Smooth muscle cell (in vitro differentiated cells): ENCODE data around the gene BBOX1. TPM values are rescaled to one million over a fixed set of nuclear protein-coding genes. Genes with fewer than 3 reads are reported as not detected.

Source experiments
- DNase-seq: peaks from one replicate; lab custom pipeline; 2025; ENCODE audit not compliant: unreplicated experiment; lab: John Stamatoyannopoulos, UW
- H2AFZ ChIP-seq: fragments of 200-600 bp; sonication (generic); 2 replicates; pipeline ENCODE4 v1.6.0; 2016; ENCODE audit warnings: antibody characterized with exemption, low read depth, mild to moderate bottlenecking
- H3F3A ChIP-seq: fragments of 200-600 bp; sonication (generic); 2 replicates; pipeline ENCODE4 v1.6.0; 2017; ENCODE audit warnings: antibody characterized with exemption, low read depth
- H3K27ac ChIP-seq: fragments of 200-600 bp; sonication (generic); 2 replicates; pipeline ENCODE4 v1.5.1; 2016; ENCODE audit warnings: low read depth, mild to moderate bottlenecking
- H3K27me3 ChIP-seq: fragments of 200-600 bp; sonication (generic); 2 replicates; pipeline ENCODE4 v1.6.1; 2016; ENCODE audit warnings: low read depth, mild to moderate bottlenecking
- H3K36me3 ChIP-seq: fragments of 200-600 bp; sonication (generic); 2 replicates; pipeline ENCODE4 v1.5.1; 2016; ENCODE audit warnings: low read depth
- H3K4me1 ChIP-seq: fragments of 200-600 bp; sonication (generic); 2 replicates; pipeline ENCODE4 v1.5.1; 2016; ENCODE audit warnings: low read depth
- H3K4me2 ChIP-seq: fragments of 200-600 bp; sonication (generic); 2 replicates; pipeline ENCODE4 v1.6.0; 2016; ENCODE audit warnings: mild to moderate bottlenecking
- H3K4me3 ChIP-seq: fragments of 200-600 bp; sonication (generic); 2 replicates; pipeline ENCODE4 v1.5.1; 2016; ENCODE audit warnings: mild to moderate bottlenecking
- H3K79me2 ChIP-seq: fragments of 200-600 bp; sonication (generic); 2 replicates; pipeline ENCODE4 v1.6.0; 2016; ENCODE audit warnings: low read depth, mild to moderate bottlenecking
- H3K9ac ChIP-seq: fragments of 200-600 bp; sonication (generic); 2 replicates; pipeline ENCODE4 v1.6.0; 2016; ENCODE audit warnings: low read depth
- H3K9me3 ChIP-seq: fragments of 200-600 bp; sonication (generic); replicated peaks from 2 replicates; pipeline ENCODE4 v1.5.1; 2016; ENCODE audit warnings: low read depth
- H4K20me1 ChIP-seq: fragments of 200-600 bp; sonication (generic); 2 replicates; pipeline ENCODE4 v1.6.0; 2016; ENCODE audit warnings: low read depth
- whole genome bisulfite sequencing: methylation state at CpG from one replicate; pipeline ENCODE4 v1.1.7; 2016; ENCODE audit warnings: low lambda C conversion rate; 5-methylcytosine and 5-hydroxymethylcytosine counted together
- polyA plus RNA-seq: library from polyadenylated mRNA; unstranded; fragments of >200 nt; fragmentation: Nextera tagmentation; extraction: Ambion mirVana; gene quantifications from 2 replicates; pipeline ENCODE4 v1.2.1, GENCODE V29; 2016
- total RNA-seq: library from RNA; depleted of rRNA; stranded (reverse); fragments of >200 nt; gene quantifications from 2 replicates; pipeline ENCODE4 v1.2.3, GENCODE V29; 2014
- TF ChIP-seq, protein P1 (sequence below): fragments of 200-600 bp; sonication (generic); IDR thresholded peaks from 2 replicates; pipeline ENCODE4 v1.5.1; 2017; ENCODE audit warnings: borderline replicate concordance, mild to moderate bottlenecking, antibody characterized with exemption; ENCODE audit not compliant: insufficient read depth, poor library complexity, severe bottlenecking

BBOX1 gene
- total and polyA plus RNA-seq, 2 experiments from 2014 or later: 0.22 to 0.67 TPM

DNA sequence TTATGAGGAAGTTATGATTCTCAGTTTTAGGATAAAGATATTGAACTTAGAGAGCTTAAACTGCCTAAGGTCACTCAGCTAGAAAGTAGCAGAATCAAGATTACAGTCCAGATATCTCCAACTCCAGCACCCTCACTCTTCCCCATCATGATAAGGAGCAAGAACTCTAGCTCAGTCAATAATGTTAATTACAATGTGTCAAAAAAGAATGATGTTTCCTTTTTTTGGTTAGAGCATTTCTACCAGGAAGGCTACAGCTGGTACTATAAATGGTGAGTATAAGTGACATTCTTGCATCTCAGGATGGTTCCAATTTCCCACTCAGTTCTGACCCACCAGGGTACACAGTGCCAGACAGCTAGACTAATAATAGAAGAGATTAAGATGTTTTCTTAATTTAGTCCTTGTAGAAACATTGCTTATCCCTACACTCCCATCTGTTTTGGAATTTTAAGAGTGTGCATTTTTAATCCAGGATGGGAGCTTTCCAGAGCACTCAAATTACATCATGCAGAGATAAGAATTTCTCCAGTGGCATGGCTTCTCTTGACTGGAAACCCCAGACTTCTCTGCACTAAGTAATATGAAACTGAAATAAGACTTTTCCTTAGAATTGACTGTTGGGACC is 21.6 kb upstream of the BBOX1 start:
- peaks cover under 1% of the 10 kb centered on the region for H3F3A ChIP-seq
- TF ChIP-seq, protein P1, sequence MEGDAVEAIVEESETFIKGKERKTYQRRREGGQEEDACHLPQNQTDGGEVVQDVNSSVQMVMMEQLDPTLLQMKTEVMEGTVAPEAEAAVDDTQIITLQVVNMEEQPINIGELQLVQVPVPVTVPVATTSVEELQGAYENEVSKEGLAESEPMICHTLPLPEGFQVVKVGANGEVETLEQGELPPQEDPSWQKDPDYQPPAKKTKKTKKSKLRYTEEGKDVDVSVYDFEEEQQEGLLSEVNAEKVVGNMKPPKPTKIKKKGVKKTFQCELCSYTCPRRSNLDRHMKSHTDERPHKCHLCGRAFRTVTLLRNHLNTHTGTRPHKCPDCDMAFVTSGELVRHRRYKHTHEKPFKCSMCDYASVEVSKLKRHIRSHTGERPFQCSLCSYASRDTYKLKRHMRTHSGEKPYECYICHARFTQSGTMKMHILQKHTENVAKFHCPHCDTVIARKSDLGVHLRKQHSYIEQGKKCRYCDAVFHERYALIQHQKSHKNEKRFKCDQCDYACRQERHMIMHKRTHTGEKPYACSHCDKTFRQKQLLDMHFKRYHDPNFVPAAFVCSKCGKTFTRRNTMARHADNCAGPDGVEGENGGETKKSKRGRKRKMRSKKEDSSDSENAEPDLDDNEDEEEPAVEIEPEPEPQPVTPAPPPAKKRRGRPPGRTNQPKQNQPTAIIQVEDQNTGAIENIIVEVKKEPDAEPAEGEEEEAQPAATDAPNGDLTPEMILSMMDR: no peak
- no peak overlapping the region for H3K4me3 ChIP-seq
- DNase-seq: no peak
- no peaks in the 10 kb centered on the region for H3K9me3 ChIP-seq
- H4K20me1 ChIP-seq: no peaks in the 10 kb centered on the region
- H3K79me2 ChIP-seq: no peaks in the 10 kb centered on the region
- no peaks in the 10 kb centered on the region for H3K27me3 ChIP-seq
- H3K27ac ChIP-seq: no peak overlapping the region
- no peak overlapping the region for H3K9ac ChIP-seq
- peaks cover 10% of the 10 kb centered on the region for H3K4me1 ChIP-seq
- H2AFZ ChIP-seq: no peak overlapping the region
- no peaks in the 10 kb centered on the region for H3K36me3 ChIP-seq
- H3K4me2 ChIP-seq: peak overlapping the region; percentile 41

GRCh38 chr11:27020751-27021150 is 19.9 kb upstream of the BBOX1 start:
- H3K4me1 ChIP-seq: peaks cover 6% of the 10 kb centered on the region
- no peak overlapping the region for H3K4me2 ChIP-seq
- no peak overlapping the region for H3K9ac ChIP-seq
- 86% methylated on average over 2 of the region's 2 CpGs for WGBS
- no peaks in the 10 kb centered on the region for H3F3A ChIP-seq
- no peak overlapping the region for H3K4me3 ChIP-seq
- TF ChIP-seq, protein P1: no peak
- H3K9me3 ChIP-seq: no peaks in the 10 kb centered on the region
- no peaks in the 10 kb centered on the region for H3K27me3 ChIP-seq
- no peaks in the 10 kb centered on the region for H3K36me3 ChIP-seq
- H4K20me1 ChIP-seq: no peaks in the 10 kb centered on the region
- no peak overlapping the region for H3K27ac ChIP-seq
- H2AFZ ChIP-seq: no peak overlapping the region
- no peaks in the 10 kb centered on the region for H3K79me2 ChIP-seq
- DNase-seq: no peak

- WGBS: 69% methylated on average over 1 of the region's 1 CpG
- H3K27ac ChIP-seq: no peak overlapping the region
- no peaks in the 10 kb centered on the region for H3K4me1 ChIP-seq
- no peaks in the 10 kb centered on the region for H3K36me3 ChIP-seq
- H4K20me1 ChIP-seq: no peaks in the 10 kb centered on the region
- no peaks in the 10 kb centered on the region for H3K9me3 ChIP-seq
- H3K79me2 ChIP-seq: no peaks in the 10 kb centered on the region
- no peak for DNase-seq
- no peaks in the 10 kb centered on the region for H3K27me3 ChIP-seq
- no peak overlapping the region for H3K4me2 ChIP-seq
- no peaks in the 10 kb centered on the region for H3F3A ChIP-seq
- TF ChIP-seq, protein P1: no peak
- H3K9ac ChIP-seq: no peak overlapping the region
- H2AFZ ChIP-seq: no peak overlapping the region
- H3K4me3 ChIP-seq: no peak overlapping the region
Measured at GRCh38 chr11:27022659-27023251, 17.9 kb upstream of the BBOX1 start.

DNA sequence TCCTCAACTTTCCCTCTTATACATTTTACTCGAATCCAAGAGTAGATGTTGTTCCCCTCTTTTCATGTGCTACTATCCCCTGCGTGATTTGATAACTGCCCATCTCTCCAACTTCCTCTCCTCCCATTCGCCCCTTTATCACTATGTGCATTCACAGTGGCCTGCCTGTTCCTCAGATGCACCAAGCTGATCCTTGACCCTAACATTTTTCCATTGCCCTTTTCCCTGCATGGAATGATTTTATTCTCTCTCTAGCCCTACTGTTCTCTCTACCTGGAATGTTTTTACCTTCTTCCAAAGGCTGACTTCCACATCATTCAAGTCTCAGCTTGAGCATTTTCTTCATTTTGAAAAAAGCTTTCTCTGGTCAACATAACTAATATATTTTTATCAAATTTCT is 15.8 kb upstream of the BBOX1 start:
- Histone ChIP-seq H3K4me2 (no peak overlapping the region), H3K9me3 (no peaks in the 10 kb centered on the region), H3K79me2 (no peaks in the 10 kb centered on the region), H3K4me1 (no peaks in the 10 kb centered on the region), H3K27ac (no peak overlapping the region), H3K27me3 (no peaks in the 10 kb centered on the region), H2AFZ (no peak overlapping the region), H4K20me1 (no peaks in the 10 kb centered on the region), H3K9ac (no peak overlapping the region), H3K4me3 (no peak overlapping the region), H3K36me3 (no peaks in the 10 kb centered on the region), H3F3A (no peaks in the 10 kb centered on the region)
- TF ChIP-seq, protein P1: no peak
- 96% methylated on average over 3 of the region's 3 CpGs for WGBS
- DNase-seq: no peak
